GM18511 (cell line): Measurements from ENCODE around the gene CCDC148.

Source experiments
- ATAC-seq: cut with Tn5 transposase; IDR thresholded peaks from one replicate; pipeline ENCODE4 v1.9.1; 2021; ENCODE audit warnings: mild to moderate bottlenecking, moderate library complexity; ENCODE audit not compliant: unreplicated experiment

CCDC148 gene

DNA sequence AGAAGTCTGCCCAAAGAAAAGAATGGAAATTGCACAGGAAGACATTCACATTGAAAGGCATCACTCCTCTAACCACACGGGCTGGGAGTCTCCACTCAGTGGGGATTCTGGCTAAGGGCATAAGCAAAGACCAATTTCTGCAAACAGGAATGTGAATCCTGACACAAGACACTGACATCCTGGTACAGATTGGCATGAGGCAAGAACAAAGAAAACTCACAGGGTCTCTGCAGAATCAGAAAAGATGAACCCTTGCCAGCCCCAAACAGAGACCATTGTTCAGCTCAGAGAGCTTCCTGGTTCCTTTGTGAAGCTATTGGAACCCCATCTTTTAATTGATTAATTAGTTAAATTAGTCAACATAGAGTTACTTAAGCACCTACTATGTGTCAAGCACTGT lies 272.6 kb downstream of the CCDC148 start:
- no peak for ATAC-seq

DNA sequence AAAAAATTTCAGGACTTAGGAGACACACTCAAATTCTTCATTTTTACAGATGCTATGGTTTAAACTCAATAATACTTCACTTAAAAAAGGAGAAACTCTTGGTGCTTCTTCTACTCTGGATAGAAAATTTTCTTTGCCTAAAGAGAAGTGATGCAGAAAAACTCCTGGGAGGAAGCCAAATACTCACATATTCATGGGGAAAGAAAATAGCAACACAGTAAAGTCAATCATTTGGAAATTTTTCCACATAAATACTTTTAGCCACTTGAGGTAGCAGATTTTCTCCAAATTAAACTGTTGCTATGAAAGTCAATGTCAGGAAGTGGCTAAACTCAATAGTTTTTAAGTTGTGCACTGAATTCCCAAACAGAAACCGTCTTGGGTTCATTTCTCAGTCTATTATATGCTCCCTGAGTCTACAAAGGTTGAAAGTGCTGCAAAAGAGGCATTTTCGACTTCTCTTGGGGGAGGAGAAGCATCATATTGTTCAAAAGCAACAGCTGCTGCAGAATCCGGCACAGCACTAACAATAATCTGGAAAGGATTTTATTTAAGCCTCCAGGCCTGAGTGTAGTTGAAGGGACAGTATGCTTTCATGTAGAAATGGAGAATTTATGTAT lies 273.8 kb downstream of the CCDC148 start:
- ATAC-seq, result no peak

DNA sequence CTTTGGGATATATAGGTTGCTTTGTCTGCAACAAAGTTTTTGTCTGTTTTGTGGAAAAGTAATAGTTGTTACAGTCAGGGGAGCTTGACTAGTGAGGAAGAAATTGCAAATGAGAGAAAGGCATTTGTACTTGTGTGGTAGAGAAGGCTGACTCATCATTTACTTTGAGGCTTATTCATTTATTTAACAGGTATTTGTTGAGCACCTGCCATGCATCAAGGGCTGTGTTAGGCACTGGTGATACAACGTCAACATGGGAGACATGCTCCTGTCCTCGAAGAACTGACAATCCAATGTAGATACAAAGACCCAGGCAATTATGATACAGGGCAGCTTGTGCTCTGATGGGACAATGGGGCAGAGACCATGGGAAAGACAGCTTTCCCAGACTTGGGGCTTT lies 275.4 kb downstream of the CCDC148 start:
- ATAC-seq, result no peak

DNA sequence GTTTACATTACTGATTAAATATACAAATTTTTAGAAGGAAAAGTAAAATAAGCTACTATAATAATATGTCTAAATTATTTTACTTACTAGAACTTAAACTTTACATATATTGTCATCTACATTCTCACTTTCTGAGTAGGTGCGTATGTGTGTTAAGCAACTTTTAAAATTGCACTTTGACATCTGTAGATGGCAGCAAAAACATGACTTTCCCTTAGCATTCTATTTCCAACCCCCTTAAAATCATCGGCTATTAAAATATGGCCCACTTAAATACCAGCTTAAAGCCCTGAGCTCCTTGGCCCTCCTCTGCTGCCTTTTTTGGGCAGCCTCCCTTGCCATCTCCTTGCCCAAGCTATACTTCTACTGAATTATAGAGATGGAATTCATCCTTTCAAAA lies 276.9 kb downstream of the CCDC148 start:
- no peak for ATAC-seq

DNA sequence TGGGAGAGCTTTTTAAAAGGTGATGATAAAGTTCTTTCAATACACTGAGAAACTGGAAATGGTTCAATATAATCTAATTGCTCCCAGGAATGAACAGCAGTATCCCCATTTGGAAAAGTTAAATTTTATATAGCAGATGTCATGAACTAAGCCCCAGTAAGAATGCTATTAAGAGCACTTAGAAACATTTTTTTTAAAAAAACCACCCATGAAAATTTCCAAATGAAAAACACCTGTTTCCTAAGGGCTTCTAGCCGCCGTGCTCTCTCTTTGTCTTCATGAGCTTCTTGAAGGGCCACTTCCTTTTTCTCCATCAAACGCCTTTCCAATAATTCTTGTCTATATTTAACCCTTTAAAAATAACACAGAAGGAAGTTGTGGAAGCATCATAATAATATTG lies 277.9 kb downstream of the CCDC148 start:
- ATAC-seq, result no peak

DNA sequence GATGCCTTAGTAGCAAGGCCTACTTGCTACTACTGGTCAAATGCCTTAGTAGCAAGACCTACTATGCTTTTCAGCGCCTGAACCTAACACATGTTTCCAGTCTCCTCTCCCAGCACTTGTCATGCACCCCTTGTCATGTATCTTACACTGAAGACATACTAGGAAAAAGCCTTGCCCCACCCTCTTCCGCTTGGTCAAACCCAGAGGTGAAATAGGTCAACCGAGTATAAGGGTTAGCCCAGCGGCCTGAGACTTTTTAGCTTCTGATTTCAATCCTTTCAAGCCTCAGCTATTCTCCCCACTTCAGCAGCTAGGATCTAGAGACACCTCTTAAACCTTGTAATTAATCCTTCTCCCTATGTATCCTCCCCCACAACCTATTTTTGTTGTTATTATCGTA lies 281.6 kb downstream of the CCDC148 start:
- no peak for ATAC-seq

DNA sequence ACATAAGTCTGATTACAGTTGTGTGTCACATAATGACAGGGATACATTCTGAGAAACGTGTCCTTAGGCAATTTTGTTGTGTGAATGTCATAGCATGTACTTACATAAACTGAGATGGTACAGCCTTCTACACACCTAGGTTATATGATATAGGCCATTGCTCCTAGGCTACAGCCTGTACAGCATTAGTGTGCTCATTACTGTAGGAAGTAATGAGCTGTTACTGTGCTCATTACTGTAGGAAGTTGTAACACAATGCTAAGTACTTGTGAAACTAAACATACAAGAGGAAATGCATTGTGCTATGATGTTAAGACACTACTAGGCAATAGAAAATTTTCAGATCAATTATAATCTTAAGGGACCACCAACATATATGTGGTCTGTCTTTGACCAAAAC lies 282.1 kb downstream of the CCDC148 start:
- no peak for ATAC-seq

DNA sequence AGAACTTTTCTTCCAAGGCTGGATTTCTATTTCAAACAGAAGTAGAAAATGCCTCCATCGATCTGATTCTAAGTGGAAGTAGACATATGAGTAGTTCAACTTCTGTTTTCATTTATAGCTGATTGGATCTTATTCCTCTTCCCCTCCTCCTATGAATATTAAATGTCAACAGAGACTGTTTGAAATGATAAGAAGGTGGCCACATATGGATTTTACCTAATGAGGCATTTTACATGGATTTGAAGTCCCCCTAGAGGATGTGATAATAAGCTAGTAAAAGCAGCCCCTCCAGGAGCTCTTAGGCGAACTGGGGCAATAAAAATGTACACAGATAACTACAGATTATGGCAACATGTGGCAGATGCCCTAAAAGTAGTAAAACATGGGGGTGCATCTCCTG lies 283.8 kb downstream of the CCDC148 start:
- no peak for ATAC-seq

DNA sequence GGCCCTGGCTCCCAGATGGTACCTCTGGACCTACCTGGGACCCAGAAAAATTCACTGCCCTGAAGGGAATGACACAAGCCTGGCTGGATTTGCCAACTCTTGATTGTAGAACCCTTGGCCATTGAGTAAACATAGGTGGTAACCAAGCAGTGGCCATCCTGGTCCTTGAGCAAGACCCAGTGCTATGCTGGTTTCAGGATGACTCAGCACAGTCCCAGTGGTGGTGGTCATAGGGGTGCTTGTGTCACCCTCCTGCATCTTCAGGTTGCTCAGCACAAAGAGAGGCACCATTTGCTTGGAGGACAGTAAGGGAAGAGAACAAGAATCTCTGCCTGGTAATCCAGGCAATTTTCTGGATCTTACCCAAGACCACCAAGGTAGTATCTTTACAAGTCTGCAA lies 302.0 kb downstream of the CCDC148 start:
- no peak for ATAC-seq

DNA sequence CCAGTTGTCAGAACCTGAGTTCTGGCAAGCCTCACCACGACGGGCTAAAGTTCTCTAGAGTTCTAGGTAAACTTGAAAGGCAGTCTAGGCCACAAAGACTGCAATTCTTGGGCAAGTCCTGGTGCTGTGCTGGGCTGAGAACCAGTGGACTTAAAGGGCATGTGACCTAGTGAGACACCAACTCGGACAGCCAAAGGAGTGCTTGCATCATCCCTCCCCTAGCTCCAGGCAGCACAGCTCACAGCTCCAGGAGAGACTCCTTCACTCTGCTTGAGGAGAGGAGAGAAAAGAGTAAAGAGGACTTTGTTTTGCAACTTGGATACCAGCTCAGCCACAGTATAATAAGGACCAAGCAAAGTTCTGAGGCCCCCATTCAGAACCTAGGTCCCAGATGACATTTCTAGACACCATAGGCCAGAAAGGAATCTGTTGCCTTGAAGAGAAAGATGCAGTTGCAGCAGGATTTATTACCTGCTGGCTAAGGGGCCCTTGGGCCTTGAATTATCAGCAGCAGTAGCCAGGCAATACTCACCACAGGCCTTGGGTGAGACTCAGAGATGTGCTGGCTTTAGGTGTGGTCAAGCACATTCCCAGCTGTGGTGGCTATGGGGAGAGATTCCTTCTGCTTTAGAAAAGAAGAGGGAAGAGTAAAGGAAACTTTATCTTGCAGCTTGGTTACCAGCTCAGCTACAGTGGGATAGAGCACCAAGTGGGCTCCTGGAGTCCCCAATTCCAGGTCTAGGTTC lies 303.1 kb downstream of the CCDC148 start:
- ATAC-seq, result no peak

DNA sequence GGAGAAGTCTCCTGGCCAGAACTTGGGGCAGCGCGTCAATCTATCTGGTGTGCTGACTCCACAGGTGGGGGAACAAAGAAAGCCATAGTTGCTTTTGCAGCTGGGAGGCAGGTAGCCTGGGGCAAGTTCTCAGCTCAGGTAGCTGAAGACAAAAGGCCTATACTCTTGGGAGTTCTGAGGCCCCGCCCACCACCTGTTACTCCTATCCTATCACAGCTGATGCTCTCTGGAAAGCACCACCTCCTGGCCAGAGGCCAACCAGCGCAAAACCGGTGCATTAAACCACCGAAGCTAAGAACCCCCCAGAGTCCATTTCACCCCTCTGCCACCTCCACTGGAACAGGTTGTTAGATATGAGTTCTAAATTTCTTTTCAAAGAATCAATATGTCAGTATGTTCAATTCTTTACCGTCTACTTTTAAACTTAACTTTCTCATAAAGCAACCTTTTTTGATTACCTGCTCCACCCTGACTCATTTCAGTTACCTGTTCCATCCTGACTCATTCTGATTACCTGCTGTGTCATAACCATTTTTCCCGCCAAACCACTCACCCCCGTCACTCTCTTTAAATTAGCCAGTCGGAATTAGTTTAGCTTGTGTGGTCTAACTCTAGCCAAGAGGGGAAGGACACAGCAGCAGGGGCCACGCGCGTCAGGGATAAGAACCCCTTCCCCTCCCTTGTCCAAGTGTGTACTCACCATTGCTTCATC lies 311.5 kb downstream of the CCDC148 start:
- ATAC-seq, result no peak

DNA sequence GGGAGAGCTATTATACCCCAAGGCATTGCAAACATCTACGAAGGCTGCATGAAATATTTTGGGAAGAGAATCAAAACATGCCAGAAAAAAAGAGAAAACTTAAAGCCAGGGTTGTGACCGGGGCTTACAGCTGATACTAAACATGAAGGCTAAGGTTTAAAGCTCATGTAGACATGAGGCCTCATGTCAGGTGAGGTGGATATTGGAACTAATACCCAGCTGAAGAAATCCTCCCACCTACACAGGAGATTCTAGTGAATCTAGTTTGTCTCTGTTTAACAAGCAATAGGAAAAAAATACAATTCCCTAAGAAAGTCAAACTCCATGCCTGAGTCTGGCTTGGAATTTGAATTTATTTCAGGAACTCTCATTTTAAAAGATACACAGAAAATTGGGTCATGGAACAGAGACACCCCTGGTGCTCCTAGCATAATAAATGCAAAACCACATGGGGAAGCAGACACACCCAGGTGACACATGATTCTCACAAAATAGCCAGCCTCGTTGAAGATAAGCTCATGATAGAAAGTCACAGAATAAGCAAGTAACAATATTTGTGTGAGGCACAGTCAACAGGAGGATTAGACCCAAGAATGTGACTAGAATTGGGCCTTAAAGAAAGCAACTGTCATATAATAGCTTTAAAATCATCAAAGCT lies 312.7 kb downstream of the CCDC148 start:
- ATAC-seq, result no peak

DNA sequence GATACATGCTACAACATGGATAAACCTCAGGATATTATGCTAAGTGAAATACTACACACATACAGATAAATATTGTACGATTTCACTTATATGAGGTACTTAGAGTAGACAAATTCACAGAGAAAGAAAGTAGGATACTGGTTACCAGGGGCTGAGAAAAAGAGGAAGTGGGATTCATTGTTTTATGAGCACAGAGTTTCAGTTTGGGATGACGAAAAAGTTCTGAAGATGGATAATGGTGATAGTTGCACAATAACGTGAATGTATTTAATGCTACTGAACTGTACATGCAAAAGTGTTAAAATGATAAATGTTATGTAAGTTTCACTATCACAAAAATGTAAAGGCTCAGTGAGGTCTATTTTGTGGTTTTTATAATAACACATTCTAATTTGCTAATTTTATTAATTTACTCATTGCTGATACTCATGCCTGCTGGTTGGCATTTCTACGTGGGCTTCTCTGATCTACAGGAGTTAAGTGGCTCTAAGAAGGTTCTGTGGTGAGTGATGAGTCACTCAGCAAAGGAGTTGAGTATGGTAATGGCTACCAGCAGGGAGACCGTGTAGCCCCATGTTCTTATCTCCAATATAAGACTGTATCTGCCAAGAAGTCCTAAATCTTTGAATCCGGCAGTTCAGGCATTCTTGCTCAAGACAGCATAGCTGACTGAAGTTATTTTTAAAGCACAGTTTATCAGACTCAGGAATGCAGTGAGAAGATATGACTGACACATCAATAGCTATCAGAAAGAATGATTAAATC lies 313.8 kb downstream of the CCDC148 start:
- ATAC-seq, result no peak

DNA sequence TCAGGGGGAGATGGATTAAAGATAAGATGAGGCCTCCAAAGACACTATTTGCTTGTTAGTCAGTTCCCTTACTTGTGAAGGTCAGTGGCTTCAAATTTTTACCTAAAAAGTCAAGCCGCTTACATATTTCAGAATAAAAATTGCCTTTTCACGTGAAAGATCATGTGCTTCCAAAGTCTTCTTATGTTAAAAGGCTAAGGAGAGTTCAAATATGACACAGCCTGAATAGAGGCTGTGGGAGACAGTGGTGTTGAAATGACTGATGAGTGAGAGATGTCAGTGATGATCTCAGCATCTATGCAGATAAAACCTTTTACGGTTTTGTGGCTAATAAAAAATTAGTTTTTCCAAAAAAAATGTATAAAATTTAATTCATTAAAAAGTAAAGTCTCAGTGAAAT lies 314.4 kb downstream of the CCDC148 start:
- ATAC-seq, result no peak

DNA sequence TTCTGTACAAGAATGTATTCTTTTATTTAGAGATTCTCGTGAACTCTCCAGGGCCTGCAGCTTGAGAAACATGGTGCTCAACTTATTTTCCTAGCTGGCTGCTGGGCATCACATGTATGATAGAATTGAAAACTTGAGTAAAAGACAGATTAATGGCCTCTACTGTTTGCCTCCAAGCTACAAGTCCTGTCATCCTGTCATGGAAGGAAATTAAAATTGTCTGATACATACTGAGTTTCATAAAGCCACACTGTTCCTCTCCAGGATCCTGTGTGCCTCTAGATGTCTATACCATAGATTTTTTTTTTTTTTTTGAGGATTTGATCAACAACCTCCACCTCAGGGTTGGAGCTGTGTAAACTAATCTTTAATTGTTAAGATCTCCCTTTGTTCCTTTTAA lies 316.4 kb downstream of the CCDC148 start:
- ATAC-seq, result no peak

DNA sequence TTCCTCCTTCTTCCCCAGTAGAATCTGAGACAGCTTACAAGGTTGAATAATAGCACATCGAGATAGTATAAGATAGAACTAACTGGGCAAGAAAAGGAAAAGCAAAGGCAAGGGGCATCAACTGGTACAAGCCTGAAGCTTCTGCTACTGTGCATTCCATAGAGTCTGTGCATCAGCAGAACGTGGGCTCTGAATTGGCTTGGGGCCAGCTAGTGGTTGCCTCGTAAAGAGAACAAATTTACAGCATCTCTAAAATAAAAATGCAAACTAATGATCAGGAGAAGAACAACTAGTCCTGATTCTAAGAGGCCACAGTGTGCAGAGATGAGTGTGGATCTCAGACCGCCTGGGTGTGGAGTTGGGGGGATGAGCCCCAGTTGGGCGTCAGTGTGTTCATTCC lies 318.3 kb downstream of the CCDC148 start:
- no peak for ATAC-seq

DNA sequence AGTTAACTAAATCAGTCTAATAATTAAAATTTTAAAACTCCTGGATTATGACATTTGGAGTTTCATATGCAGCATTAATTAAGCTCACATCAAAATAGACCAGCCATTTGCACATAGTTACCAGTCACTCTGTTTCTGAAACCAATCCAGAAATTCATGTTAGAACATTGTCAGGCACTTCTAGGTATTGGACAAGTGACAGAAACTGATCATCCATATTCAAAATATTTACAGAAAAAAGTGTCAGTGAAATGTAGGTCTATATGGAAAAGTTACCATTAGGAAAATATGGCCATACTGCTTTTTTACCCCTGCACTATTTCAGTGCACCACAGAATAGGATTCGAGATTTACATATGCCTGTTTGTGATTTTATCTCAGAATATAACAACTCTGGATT lies 321.5 kb downstream of the CCDC148 start:
- no peak for ATAC-seq

DNA sequence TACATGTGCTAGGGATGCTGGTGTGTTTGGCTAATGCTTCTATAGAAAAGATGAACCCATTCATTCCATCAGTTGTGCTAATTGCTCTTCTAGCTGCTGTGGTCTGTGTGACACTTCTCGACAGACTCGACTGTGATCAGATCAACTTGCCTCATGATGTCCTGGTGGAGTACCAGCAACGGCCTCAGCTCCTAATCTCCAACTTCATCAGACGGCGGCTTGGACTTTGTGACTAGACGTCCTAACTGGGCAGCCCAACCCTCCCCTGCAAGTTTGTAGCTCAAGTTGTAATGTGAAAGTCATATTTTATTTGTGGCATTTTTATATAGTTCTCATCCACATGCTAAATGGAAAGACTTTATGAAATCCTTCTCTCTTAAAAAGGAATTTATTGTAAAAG lies 321.9 kb downstream of the CCDC148 start:
- no peak for ATAC-seq

DNA sequence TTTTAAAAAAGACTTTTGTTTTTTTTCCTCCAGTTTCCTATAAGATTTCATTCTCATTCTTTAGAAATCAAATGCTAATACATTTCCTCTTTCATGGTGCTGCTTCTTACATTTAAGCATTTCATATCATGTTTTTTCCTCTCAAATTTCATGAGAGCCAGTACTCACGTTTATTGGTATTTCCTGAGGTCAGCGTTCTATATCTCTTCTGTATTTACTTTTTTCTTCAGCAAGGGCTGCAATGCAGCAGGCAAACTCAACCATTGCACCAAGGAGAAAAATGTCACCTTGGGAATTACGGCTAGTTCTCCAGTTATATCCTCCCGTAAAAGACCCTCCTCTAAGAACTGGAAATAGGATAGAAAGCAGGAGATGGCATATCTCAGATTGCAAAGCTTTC lies 322.5 kb downstream of the CCDC148 start:
- ATAC-seq, result no peak

DNA sequence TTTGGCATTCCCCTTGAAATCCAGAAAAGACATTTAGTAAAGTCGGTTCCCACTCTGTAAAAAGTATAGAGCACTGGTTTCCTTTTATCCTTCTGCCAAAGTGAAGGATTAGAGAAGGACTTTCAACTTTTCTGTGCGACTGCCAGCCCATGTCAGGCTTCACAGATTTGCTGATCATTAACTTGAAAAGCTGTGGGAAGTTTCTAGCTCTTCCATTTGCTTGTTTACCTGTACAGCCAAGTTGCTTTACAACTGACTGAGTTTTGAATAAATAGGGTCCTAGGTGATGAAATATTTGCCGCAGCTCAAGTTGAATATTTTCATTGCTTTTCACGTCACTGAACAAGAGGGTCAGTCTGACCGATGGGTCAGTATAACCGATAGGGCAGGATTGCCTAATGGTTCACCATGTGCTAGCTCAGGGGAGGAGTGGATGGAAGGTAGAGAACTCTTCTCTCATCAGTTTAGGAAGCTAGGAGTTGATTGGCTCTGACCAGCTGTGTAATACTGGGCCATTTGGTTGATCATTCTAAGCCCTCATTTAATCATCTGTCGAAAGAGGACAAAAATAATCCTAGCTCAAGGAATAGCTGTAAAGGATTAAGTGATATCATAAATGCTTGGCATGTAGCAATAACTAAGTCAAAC lies 324.5 kb downstream of the CCDC148 start:
- ATAC-seq, result no peak
